Hippocampal formation (tissue), 2 donors: ENCODE data around the gene ARHGAP23.

Experiments
- DNase-seq, 2 donors: peaks; one replicate each; lab custom pipeline; 2025; lab: John Stamatoyannopoulos, UW

The ARHGAP23 gene

GRCh38 chr17:38551121-38551520 lies 122.9 kb downstream of the ARHGAP23 start:
- no peak for DNase-seq

- DNase-seq, result no peak
These were observed 124.1 kb downstream of the ARHGAP23 start for GRCh38 chr17:38552343-38552742.

GRCh38 chr17:38554430-38555350 lies 126.4 kb downstream of the ARHGAP23 start:
- no peak for DNase-seq

GRCh38 chr17:38556239-38556638 lies 128.0 kb downstream of the ARHGAP23 start:
- no peak for DNase-seq

- no peak for DNase-seq
These were observed 129.1 kb downstream of the ARHGAP23 start for GRCh38 chr17:38557396-38557795.

GRCh38 chr17:38557836-38558727 lies 129.8 kb downstream of the ARHGAP23 start:
- DNase-seq, result peak; percentile 82 to 84

GRCh38 chr17:38558728-38559050 lies 130.4 kb downstream of the ARHGAP23 start:
- DNase-seq, result no peak

- DNase-seq, result no peak
These were observed 131.0 kb downstream of the ARHGAP23 start for GRCh38 chr17:38559051-38559879.

GRCh38 chr17:38559880-38560230 lies 131.6 kb downstream of the ARHGAP23 start:
- no peak for DNase-seq

- DNase-seq, result no peak
These were observed 132.4 kb downstream of the ARHGAP23 start for GRCh38 chr17:38560503-38561318.

GRCh38 chr17:38561416-38562214 lies 133.4 kb downstream of the ARHGAP23 start:
- DNase-seq, result no peak
